HepG2 (cell line): ENCODE data around the gene LRP1B.

Experiments
- CHD4 ChIP-seq: fragments of 200-600 bp; sonication (generic); IDR thresholded peaks from 2 replicates; pipeline ENCODE4 v1.7.0; 2017; ENCODE audit warnings: mild to moderate bottlenecking, low read length, borderline replicate concordance
- SATB2 ChIP-seq: sonication (generic); formaldehyde crosslinking; IDR thresholded peaks from 2 replicates; pipeline ENCODE4 v1.5.0; 2020; ENCODE audit warnings: missing genetic modification reagents
- ZNF274 ChIP-seq: sonication (generic); formaldehyde crosslinking; IDR thresholded peaks from 2 replicates; pipeline ENCODE4 v1.5.1; 2020; ENCODE audit warnings: mild to moderate bottlenecking, missing genetic modification reagents
- TF ChIP-seq, protein P1 (sequence below): sonication (generic); formaldehyde crosslinking; IDR thresholded peaks from 2 replicates; pipeline ENCODE4 v1.5.0; 2020; ENCODE audit warnings: mild to moderate bottlenecking, missing genetic modification reagents, moderate library complexity

DNA sequence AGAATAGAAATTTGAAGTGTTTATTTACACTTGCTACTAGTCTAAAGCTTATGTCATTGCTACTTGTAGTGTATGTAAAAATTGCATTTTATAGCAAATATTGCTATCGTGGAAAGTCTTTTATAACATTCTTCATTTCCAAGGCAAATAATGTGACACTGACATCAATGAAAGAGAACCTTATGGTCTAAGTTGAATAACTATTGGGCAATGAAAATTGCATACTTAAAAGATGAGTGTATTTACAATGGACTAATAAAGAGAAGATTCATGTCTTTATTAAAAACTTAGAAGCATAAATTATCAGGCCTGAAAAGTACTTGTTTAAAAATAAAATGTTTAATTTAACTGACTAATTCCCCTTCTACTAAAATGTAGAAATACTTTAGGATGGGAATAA, 82.2 kb downstream of the LRP1B start:
- TF ChIP-seq, protein P1, sequence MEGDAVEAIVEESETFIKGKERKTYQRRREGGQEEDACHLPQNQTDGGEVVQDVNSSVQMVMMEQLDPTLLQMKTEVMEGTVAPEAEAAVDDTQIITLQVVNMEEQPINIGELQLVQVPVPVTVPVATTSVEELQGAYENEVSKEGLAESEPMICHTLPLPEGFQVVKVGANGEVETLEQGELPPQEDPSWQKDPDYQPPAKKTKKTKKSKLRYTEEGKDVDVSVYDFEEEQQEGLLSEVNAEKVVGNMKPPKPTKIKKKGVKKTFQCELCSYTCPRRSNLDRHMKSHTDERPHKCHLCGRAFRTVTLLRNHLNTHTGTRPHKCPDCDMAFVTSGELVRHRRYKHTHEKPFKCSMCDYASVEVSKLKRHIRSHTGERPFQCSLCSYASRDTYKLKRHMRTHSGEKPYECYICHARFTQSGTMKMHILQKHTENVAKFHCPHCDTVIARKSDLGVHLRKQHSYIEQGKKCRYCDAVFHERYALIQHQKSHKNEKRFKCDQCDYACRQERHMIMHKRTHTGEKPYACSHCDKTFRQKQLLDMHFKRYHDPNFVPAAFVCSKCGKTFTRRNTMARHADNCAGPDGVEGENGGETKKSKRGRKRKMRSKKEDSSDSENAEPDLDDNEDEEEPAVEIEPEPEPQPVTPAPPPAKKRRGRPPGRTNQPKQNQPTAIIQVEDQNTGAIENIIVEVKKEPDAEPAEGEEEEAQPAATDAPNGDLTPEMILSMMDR (CRISPR knock-in tag) = no peak
- TF ChIP-seq CHD4 (no peak), ZNF274 (no peak), SATB2 (CRISPR knock-in tag) (no peak)
